Parathyroid adenoma (tissue), 2 donors: Measurements from ENCODE around the gene PARP12.

Experiments used
- H2AFZ ChIP-seq: fragments of 300-600 bp; sonication (generic); one replicate; pipeline ENCODE4 v1.7.0; 2017; ENCODE audit warnings: antibody characterized with exemption, mild to moderate bottlenecking
- H3K27ac ChIP-seq: fragments of 300-600 bp; sonication (generic); one replicate; pipeline ENCODE4 v1.7.0; 2017
- H3K27me3 ChIP-seq: fragments of 300-600 bp; sonication (generic); one replicate; pipeline ENCODE4 v1.7.0; 2017; ENCODE audit warnings: low read length; ENCODE audit not compliant: control insufficient read depth, insufficient read depth
- H3K36me3 ChIP-seq: fragments of 300-600 bp; sonication (generic); one replicate; pipeline ENCODE4 v1.7.0; 2017; ENCODE audit warnings: low read length; ENCODE audit not compliant: control insufficient read depth, insufficient read depth
- H3K4me1 ChIP-seq: fragments of 300-600 bp; sonication (generic); one replicate; pipeline ENCODE4 v1.7.0; 2017; ENCODE audit warnings: control low read depth
- H3K4me2 ChIP-seq: fragments of 300-600 bp; sonication (generic); one replicate; pipeline ENCODE4 v1.7.0; 2017; ENCODE audit warnings: low read length
- H3K4me3 ChIP-seq: fragments of 300-600 bp; sonication (generic); one replicate; pipeline ENCODE4 v1.7.0; 2017; ENCODE audit warnings: low read depth, low read length
- H3K79me2 ChIP-seq: fragments of 300-600 bp; sonication (generic); one replicate; pipeline ENCODE4 v1.7.0; 2017; ENCODE audit warnings: control low read depth
- H3K9ac ChIP-seq: fragments of 300-600 bp; sonication (generic); one replicate; pipeline ENCODE4 v1.7.0; 2017; ENCODE audit warnings: mild to moderate bottlenecking
- H3K9me3 ChIP-seq: fragments of 300-600 bp; sonication (generic); one replicate; pipeline ENCODE4 v1.7.0; 2017; ENCODE audit warnings: low read length; ENCODE audit not compliant: control insufficient read depth
- TF ChIP-seq, protein P1 (sequence below): fragments of 300-600 bp; sonication (generic); IDR thresholded peaks from one replicate; pipeline ENCODE4 v1.7.0; 2017; ENCODE audit warnings: antibody characterized with exemption, mild to moderate bottlenecking
- donor health status: primary hyperparathyroidism.

Gene PARP12

DNA sequence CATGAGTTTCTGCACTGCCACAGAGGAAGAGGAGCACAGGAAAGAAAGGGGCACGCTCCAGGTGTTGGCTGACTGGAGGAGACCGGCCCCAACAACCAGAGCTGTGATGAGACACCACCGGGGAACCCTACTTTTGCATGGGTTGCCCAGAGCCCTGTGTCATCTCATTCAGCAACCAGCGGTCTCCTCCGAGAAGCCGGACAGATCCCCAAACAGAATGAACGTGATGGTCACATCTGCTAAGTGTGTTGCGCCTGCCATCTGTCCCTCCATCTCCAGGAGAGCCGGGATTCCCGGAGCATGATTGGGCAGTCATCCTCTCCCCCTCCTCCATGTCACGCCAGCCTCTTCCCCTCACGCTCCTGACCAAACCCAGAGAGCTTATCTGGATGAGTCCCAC, 22.9 kb downstream of the PARP12 start:
- H3K36me3 ChIP-seq, result no peaks in the 10 kb centered on the region

DNA sequence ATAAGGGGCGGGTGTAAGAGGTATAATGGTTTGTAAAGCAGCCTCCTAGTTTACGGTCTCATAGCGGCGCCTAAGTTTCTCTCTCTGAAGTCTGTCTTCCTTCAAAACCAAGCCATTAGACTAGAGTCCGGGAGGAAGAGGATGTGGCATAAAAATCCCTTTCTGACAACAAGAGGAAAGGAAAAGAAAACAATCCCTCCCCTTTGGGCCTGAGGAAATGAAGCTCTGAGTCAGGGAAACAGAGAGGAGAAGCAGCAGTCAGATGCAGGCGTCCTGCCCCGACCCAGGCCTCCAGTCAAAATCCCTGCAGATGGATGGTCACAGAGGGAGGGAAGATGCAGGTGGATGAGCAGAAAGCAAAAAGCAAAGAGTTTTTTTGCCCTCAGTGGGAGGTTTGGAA, 23.7 kb downstream of the PARP12 start:
- Histone ChIP-seq H3K9ac (no peak overlapping the region), H3K79me2 (no peaks in the 10 kb centered on the region), H3K4me3 (no peak overlapping the region), H3K9me3 (no peaks in the 10 kb centered on the region), H2AFZ (no peak overlapping the region), H3K4me1 (no peaks in the 10 kb centered on the region), H3K27ac (no peak overlapping the region), H3K4me2 (no peak overlapping the region), H3K36me3 (no peaks in the 10 kb centered on the region), H3K27me3 (no peaks in the 10 kb centered on the region)
- TF ChIP-seq, protein P1, sequence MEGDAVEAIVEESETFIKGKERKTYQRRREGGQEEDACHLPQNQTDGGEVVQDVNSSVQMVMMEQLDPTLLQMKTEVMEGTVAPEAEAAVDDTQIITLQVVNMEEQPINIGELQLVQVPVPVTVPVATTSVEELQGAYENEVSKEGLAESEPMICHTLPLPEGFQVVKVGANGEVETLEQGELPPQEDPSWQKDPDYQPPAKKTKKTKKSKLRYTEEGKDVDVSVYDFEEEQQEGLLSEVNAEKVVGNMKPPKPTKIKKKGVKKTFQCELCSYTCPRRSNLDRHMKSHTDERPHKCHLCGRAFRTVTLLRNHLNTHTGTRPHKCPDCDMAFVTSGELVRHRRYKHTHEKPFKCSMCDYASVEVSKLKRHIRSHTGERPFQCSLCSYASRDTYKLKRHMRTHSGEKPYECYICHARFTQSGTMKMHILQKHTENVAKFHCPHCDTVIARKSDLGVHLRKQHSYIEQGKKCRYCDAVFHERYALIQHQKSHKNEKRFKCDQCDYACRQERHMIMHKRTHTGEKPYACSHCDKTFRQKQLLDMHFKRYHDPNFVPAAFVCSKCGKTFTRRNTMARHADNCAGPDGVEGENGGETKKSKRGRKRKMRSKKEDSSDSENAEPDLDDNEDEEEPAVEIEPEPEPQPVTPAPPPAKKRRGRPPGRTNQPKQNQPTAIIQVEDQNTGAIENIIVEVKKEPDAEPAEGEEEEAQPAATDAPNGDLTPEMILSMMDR, result no peak

More for the DNA sequence above, 22.9 kb downstream of the PARP12 start:
- Histone ChIP-seq H3K4me1 (no peaks in the 10 kb centered on the region), H3K4me3 (no peak overlapping the region), H3K79me2 (no peaks in the 10 kb centered on the region), H3K9me3 (no peaks in the 10 kb centered on the region), H3K27ac (no peak overlapping the region), H3K27me3 (no peaks in the 10 kb centered on the region), H3K4me2 (no peak overlapping the region), H3K9ac (no peak overlapping the region), H2AFZ (no peak overlapping the region)
- TF ChIP-seq, protein P1, result no peak

DNA sequence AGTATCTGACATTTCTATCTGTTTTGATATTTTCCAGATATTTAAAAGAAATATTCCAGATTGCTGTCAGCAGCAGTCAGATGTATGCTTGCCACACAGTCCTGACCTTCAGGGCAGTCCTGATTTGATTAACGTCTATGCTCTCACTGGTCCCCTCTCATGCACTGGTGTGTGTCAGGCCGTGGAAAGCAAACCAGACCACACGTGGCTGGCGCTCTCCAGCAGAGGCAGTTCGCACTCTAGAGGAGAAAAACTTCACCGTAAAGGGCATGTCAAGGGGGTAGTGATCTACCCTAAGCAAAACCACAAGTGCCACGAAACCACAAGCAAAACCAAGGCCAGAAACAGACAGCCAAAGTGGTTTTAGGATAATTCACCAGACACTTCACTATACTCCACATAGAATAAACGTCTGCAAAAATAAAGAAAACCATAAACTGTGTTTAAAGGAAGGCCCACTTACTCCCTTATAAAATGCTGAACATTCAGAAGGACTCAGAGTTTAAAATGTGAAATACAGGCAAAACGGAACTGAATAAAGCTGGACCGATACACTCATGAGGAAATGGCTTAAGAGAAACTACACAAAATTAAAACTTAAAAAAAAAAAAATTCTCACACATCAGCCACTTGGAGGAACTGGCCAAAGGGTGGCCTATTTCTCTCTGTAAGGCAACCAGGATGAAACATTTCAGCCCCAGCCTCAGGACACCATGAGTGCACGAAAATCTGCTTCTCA, 26.4 kb downstream of the PARP12 start:
- H3K9me3 ChIP-seq, result no peaks in the 10 kb centered on the region
- TF ChIP-seq, protein P1, result no peak
- no peak overlapping the region for H3K9ac ChIP-seq
- no peaks in the 10 kb centered on the region for H3K79me2 ChIP-seq
- no peak overlapping the region for H3K27ac ChIP-seq
- H3K4me3 ChIP-seq, result no peak overlapping the region
- no peaks in the 10 kb centered on the region for H3K36me3 ChIP-seq
- no peak overlapping the region for H3K4me2 ChIP-seq
- no peaks in the 10 kb centered on the region for H3K4me1 ChIP-seq
- no peak overlapping the region for H2AFZ ChIP-seq
- H3K27me3 ChIP-seq, result no peaks in the 10 kb centered on the region

DNA sequence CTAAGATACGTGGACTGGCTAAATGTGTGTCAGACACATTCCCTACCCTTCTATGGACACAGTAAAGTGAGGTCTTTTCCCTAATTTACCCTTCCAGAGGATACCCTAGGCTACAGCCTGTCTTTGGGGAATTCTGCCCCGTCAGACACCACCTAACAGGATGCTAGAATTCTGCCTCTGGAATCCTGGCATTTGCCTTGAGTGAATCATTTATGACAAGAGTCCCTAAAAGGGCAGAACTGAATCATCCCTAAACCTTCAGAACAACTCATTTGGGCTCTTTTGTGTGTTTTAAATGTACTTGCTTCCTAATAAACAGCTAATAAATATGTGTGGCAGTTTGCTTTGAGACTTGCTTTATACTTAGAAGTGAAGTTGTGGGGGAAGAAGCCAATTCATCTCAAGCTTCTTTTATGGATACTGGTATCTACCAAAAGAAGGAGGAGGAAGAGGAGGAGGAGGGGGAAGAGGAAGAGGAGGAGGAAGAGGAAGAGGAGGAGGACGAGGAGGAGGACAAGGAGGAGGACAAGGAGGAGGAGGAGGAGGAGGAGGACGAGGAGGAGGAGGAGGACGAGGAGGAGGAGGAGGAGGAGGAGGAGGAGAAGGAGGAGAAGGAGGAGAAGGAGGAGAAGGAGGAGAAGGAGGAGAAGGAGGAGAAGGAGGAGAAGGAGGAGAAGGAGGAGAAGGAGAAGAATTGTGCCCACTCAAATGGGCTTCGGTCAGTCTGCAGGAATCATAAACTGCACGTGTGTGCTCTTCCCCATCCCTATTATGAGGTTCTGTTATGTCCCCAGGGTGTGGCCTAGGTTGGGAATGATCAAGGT, 27.1 kb downstream of the PARP12 start:
- Histone ChIP-seq H2AFZ (no peak overlapping the region), H3K36me3 (no peaks in the 10 kb centered on the region)
- TF ChIP-seq, protein P1, result no peak

More for the DNA sequence above, 27.1 kb downstream of the PARP12 start:
- H3K27me3 ChIP-seq, result no peaks in the 10 kb centered on the region
- H3K4me1 ChIP-seq, result no peaks in the 10 kb centered on the region
- no peak overlapping the region for H3K9ac ChIP-seq
- H3K79me2 ChIP-seq, result no peaks in the 10 kb centered on the region
- H3K27ac ChIP-seq, result no peak overlapping the region
- H3K4me2 ChIP-seq, result no peak overlapping the region
- H3K4me3 ChIP-seq, result no peak overlapping the region
- H3K9me3 ChIP-seq, result no peaks in the 10 kb centered on the region
